OCI-LY7 (cell line): Measurements from ENCODE around the gene COL11A2. TPM values are rescaled to one million over a fixed set of nuclear protein-coding genes. Genes with fewer than 3 reads are reported as not detected.

ENCODE experiments used
- BruUV-seq: library from RNA; stranded (reverse); fragments of 400-500 nt; replicated peaks from 2 replicates; lab custom pipeline; 2021; lab: Mats Ljungman, UMichigan
- CTCF ChIA-PET: fragments of 300-600 bp; sonication (Branson Sonifier 250); formaldehyde crosslinking; loops from one replicate; lab custom pipeline; 2022; ENCODE audit warnings: antibody characterized with exemption; ENCODE audit not compliant: unreplicated experiment; lab: Charles Lee
- POLR2A ChIA-PET: fragments of 300-600 bp; sonication (Branson Sonifier 250); formaldehyde crosslinking; loops from one replicate; lab custom pipeline; 2022; ENCODE audit warnings: antibody characterized with exemption; lab: Charles Lee
- DNase-seq: peaks from one replicate; pipeline ENCODE4 v3.0.0-alpha.2; 2015; ENCODE audit warnings: low spot score
- H2AFZ ChIP-seq: fragments of 200-600 bp; sonication (generic), shearing (Covaris generic); 2 replicates; pipeline ENCODE4 v1.6.1; 2014; ENCODE audit warnings: mild to moderate bottlenecking, antibody characterized with exemption, low read length, moderate library complexity
- H3K27ac ChIP-seq: fragments of 200-600 bp; sonication (generic); 2 replicates; pipeline ENCODE4 v1.5.1; 2014; ENCODE audit warnings: mixed run types, low read depth, mild to moderate bottlenecking, moderate library complexity, low read length, inconsistent platforms; ENCODE audit not compliant: poor library complexity, severe bottlenecking
- H3K36me3 ChIP-seq: fragments of 200-600 bp; sonication (generic); 2 replicates; pipeline ENCODE4 v1.6.1; 2014; ENCODE audit warnings: mild to moderate bottlenecking, antibody characterized with exemption, low read length, moderate library complexity, mixed read lengths; ENCODE audit not compliant: insufficient read depth
- H3K4me1 ChIP-seq: fragments of 200-600 bp; sonication (generic); 2 replicates; pipeline ENCODE4 v1.5.1; 2014; ENCODE audit warnings: mild to moderate bottlenecking, low read length; ENCODE audit not compliant: insufficient read depth, poor library complexity, severe bottlenecking
- H3K4me2 ChIP-seq: fragments of 200-600 bp; sonication (generic); 2 replicates; pipeline ENCODE4 v1.6.1; 2014; ENCODE audit warnings: mild to moderate bottlenecking, low read length
- H3K4me3 ChIP-seq: fragments of 200-600 bp; sonication (generic); 2 replicates; pipeline ENCODE4 v1.5.1; 2014; ENCODE audit warnings: mild to moderate bottlenecking, low read depth, low read length; ENCODE audit not compliant: poor library complexity, severe bottlenecking
- H3K79me2 ChIP-seq: fragments of 200-600 bp; sonication (generic); 2 replicates; pipeline ENCODE4 v1.6.1; 2016; ENCODE audit warnings: low read depth, mild to moderate bottlenecking, low read length, moderate library complexity, mixed read lengths; ENCODE audit not compliant: insufficient read depth
- H3K9me2 ChIP-seq: fragments of 200-600 bp; sonication (generic); 2 replicates; pipeline ENCODE4 v1.6.1; 2016; ENCODE audit warnings: mild to moderate bottlenecking, low read length, mixed read lengths; ENCODE audit not compliant: insufficient read depth
- H3K9me3 ChIP-seq: fragments of 200-600 bp; sonication (generic); 2 replicates; pipeline ENCODE4 v1.6.1; 2014; ENCODE audit warnings: mild to moderate bottlenecking, mixed run types, low read length, mixed read lengths
- H4K20me1 ChIP-seq: fragments of 200-600 bp; sonication (generic); 2 replicates; pipeline ENCODE4 v1.6.1; 2014; ENCODE audit warnings: mild to moderate bottlenecking, antibody characterized with exemption, low read length, moderate library complexity, mixed read lengths; ENCODE audit not compliant: insufficient read depth
- CTCF ChIP-seq: fragments of 200-600 bp; sonication (generic); conservative IDR thresholded peaks from 2 replicates; pipeline ENCODE4 v1.5.1; 2014; ENCODE audit warnings: mild to moderate bottlenecking, antibody characterized with exemption, low read length, moderate library complexity, mixed read lengths
- EZH2phosphoT487 ChIP-seq: fragments of 200-600 bp; sonication (generic); IDR thresholded peaks from 2 replicates; pipeline ENCODE4 v1.6.1; 2018; ENCODE audit warnings: low read depth, borderline replicate concordance, mild to moderate bottlenecking, mixed run types, antibody characterized with exemption, low read length, moderate library complexity, mixed read lengths
- intact Hi-C: fragments of 100-400 bp; cut with micrococcal nuclease; formaldehyde crosslinking; loops from one replicate; pipeline ENCODE4 v1.10.0; 2022; ENCODE audit not compliant: unreplicated experiment
- total RNA-seq, 2 experiments: library from RNA; depleted of rRNA in 1 of 2; stranded (reverse); fragments of >200 nt in 1 of 2; shearing (Covaris generic) in 1 of 2; gene quantifications; 2 replicates each; pipeline ENCODE4 v1.2.3, GENCODE V29; 2014 to 2022

COL11A2 gene
- total RNA-seq, 2 experiments from 2014 or later = 4.5 to 5.2 TPM

DNA sequence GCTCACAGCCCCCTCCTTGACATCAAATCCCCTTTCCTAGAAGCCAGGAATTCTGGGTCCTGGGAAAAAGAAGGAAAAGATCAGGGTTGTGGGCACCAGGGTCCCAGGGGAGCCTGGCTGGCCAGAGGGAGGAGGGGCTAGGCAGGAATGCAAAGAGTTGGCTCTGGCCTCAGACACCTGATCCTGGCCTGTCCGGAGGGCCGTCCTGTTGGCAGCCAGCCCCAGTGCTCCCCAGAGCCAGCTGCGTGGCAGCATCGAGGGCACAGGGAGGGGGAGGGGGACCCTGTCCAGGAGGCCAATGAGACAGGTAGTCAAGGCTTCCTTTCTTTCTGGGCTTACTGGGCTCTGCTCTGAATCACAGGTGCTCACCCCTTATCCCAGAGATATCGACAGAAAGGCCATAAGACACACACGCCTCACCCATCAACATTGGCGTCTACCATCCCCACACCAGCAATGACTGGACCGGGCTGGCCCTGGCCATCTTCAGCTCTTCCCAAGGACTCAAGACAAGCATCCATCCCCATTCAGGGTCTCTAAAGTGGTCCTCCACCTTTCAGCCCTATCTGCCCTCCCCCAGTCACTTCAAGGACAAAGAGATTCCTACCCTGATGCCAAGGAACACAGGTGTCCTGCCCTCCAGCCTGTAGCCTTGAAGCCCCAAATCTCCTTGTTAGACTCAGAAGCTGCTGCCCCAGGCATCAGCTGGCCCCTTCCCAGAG is 723 bp downstream of the COL11A2 start:
- no peak overlapping the region for H3K4me2 ChIP-seq
- ChIA-PET CTCF (no interaction called here), POLR2A (no interaction called here)
- H3K9me2 ChIP-seq = no peaks in the 10 kb centered on the region
- TF ChIP-seq CTCF (no peak), EZH2phosphoT487 (no peak)
- H3K36me3 ChIP-seq = peaks cover 32% of the 10 kb centered on the region
- BruUV-seq = no TSS peak
- H3K79me2 ChIP-seq = no peaks in the 10 kb centered on the region
- H4K20me1 ChIP-seq = no peaks in the 10 kb centered on the region
- no peaks in the 10 kb centered on the region for H3K4me1 ChIP-seq
- H3K9me3 ChIP-seq = no peaks in the 10 kb centered on the region
- no peak overlapping the region for H3K27ac ChIP-seq
- no peak overlapping the region for H2AFZ ChIP-seq
- no peak for DNase-seq
- intact Hi-C loops = no loop called here
- no peak overlapping the region for H3K4me3 ChIP-seq

- BruUV-seq = no TSS peak
- Histone ChIP-seq H4K20me1 (no peaks in the 10 kb centered on the region), H3K4me3 (no peak overlapping the region), H3K79me2 (no peaks in the 10 kb centered on the region), H3K4me1 (no peaks in the 10 kb centered on the region), H3K9me2 (no peaks in the 10 kb centered on the region), H3K9me3 (no peaks in the 10 kb centered on the region), H3K36me3 (peaks cover 22% of the 10 kb centered on the region), H3K27ac (no peak overlapping the region), H3K4me2 (no peak overlapping the region), H2AFZ (no peak overlapping the region)
- ChIA-PET CTCF (interaction anchor here (0.6 kb wide), 1 partner anchor 66 kb away, joined by 10 read pairs; no protein-coding TSS in a partner anchor), POLR2A (no interaction called here)
- intact Hi-C loops = no loop called here
- no peak for DNase-seq
- no peak for TF ChIP-seq EZH2phosphoT487
- no peak for TF ChIP-seq CTCF
Observed at GRCh38 chr6:33190504-33191107, 1.7 kb downstream of the COL11A2 start.
